ENCODE measurements around the gene CHRNA4. TPM values are rescaled to one million over a fixed set of nuclear protein-coding genes. Genes with fewer than 3 reads are reported as not detected.

CHRNA4 gene
- total RNA-seq: not detected in 2 replicates

GRCh38 chr20:63360850-63361518 is at the start of gene CHRNA4:
TSS of gene CHRNA4 (minus strand) at chr20:63361349. CDS start at chr20:63361165, 184 bp downstream.

Other genes with a start within 250 kb of the CHRNA4 start
- gene YTHDF1, start 145.2 kb downstream of the CHRNA4 start, total RNA-seq: 15.5 and 25.0 TPM in 2 replicates
- not detected in 2 replicates for gene BIRC7, start 125.4 kb downstream of the CHRNA4 start, total RNA-seq
- gene NKAIN4, start 106.9 kb downstream of the CHRNA4 start, total RNA-seq: 0.15 and 1.4 TPM in 2 replicates
- gene ARFGAP1, start 88.5 kb downstream of the CHRNA4 start, total RNA-seq: 49.1 and 52.6 TPM in 2 replicates
- not detected in 2 replicates for gene COL20A1, start 68.2 kb downstream of the CHRNA4 start, total RNA-seq
- not detected in 2 replicates for gene KCNQ2, start 111.3 kb upstream of the CHRNA4 start, total RNA-seq
- not detected in 2 replicates for gene EEF1A2, start 137.7 kb upstream of the CHRNA4 start, total RNA-seq
- gene PPDPF, start 159.4 kb upstream of the CHRNA4 start, total RNA-seq: 156 and 298 TPM in 2 replicates
- gene PTK6, start 176.0 kb upstream of the CHRNA4 start, total RNA-seq: 16.7 and 28.0 TPM in 2 replicates
- 0.39 TPM in 1 of 2 replicates, not detected in the other for gene SRMS, start 186.4 kb upstream of the CHRNA4 start, total RNA-seq
- gene FNDC11, start 192.8 kb upstream of the CHRNA4 start, total RNA-seq: 1.1 and 1.7 TPM in 2 replicates
- 28.9 and 40.2 TPM in 2 replicates for gene HELZ2, start 212.9 kb upstream of the CHRNA4 start, total RNA-seq